Stimulated activated CD8-positive, alpha-beta memory T cell treated with anti-CD3 and anti-CD28 coated beads, Interleukin-2, amount 100 ng/mL, for 48 hours (primary cell): ENCODE measurements around the gene PPP3CB.
"Not testable (repeated sequence)": the region's sequence is repeated elsewhere in the genome, so short reads cannot be mapped to it uniquely, and the experiment has no call there.

Experiments
- DNase-seq, 2 donors: peaks; one replicate each; pipeline ENCODE4 v3.0.0-alpha.2; 2020; ENCODE audit warnings: low read depth in 2 of 2

Gene PPP3CB

GRCh38 chr10:73414230-73414945 lies 81.4 kb downstream of the PPP3CB start:
- DNase-seq: no peak

- DNase-seq: peak; percentile 94 to 96
These were observed 82.1 kb downstream of the PPP3CB start, which contains the start of gene ANXA7 for GRCh38 chr10:73413528-73414229. Gene ANXA7, minus strand, starts transcription at chr10:73414058. Its CDS starts 13,202 bp downstream, at chr10:73400856.

GRCh38 chr10:73413108-73413527 lies 82.7 kb downstream of the PPP3CB start:
- DNase-seq: peak; percentile 13 to 17

- no peak for DNase-seq
These were observed 84.9 kb downstream of the PPP3CB start for GRCh38 chr10:73410897-73411296.

GRCh38 chr10:73408978-73409521 lies 86.8 kb downstream of the PPP3CB start:
- DNase-seq: no peak

GRCh38 chr10:73408061-73408460 lies 87.8 kb downstream of the PPP3CB start:
- no peak for DNase-seq

- no peak for DNase-seq
These were observed 88.3 kb downstream of the PPP3CB start for GRCh38 chr10:73407495-73407894.

GRCh38 chr10:73406846-73407245 lies 89.0 kb downstream of the PPP3CB start:
- no peak for DNase-seq

GRCh38 chr10:73405556-73405955 lies 90.3 kb downstream of the PPP3CB start:
- no peak for DNase-seq

GRCh38 chr10:73404690-73405089 lies 91.1 kb downstream of the PPP3CB start:
- no peak for DNase-seq

GRCh38 chr10:73401636-73402035 lies 94.2 kb downstream of the PPP3CB start:
- DNase-seq: no peak

GRCh38 chr10:73399063-73399462 lies 96.8 kb downstream of the PPP3CB start:
- no peak for DNase-seq

GRCh38 chr10:73398024-73398423 lies 97.8 kb downstream of the PPP3CB start:
- no peak for DNase-seq

GRCh38 chr10:73394325-73394724 lies 101.5 kb downstream of the PPP3CB start:
- DNase-seq: not testable (repeated sequence)

- no peak for DNase-seq
These were observed 107.6 kb downstream of the PPP3CB start for GRCh38 chr10:73388228-73388627.

GRCh38 chr10:73386583-73386982 lies 109.2 kb downstream of the PPP3CB start:
- DNase-seq: no peak
